SK-N-SH (cell line): ENCODE results near the gene DUSP9.
"Not testable (repeated sequence)": the region's sequence is repeated elsewhere in the genome, so short reads cannot be mapped to it uniquely, and the experiment has no call there.

Source experiments
- GABPA ChIP-seq: IDR thresholded peaks from 2 replicates; pipeline ENCODE4 v1.4.0; 2012; ENCODE audit warnings: low read depth, mild to moderate bottlenecking
- POLR2AphosphoS5 ChIP-seq: IDR thresholded peaks from 2 replicates; pipeline ENCODE4 v1.6.1; 2012; ENCODE audit warnings: low read depth, low read length
- SIN3A ChIP-seq: IDR thresholded peaks from 2 replicates; pipeline ENCODE4 v1.6.1; 2012; ENCODE audit warnings: low read depth, mild to moderate bottlenecking, low read length, moderate library complexity, borderline replicate concordance
- SMC3 ChIP-seq: IDR thresholded peaks from 2 replicates; pipeline ENCODE4 v1.6.1; 2012; ENCODE audit warnings: low read depth, low read length, improper control_type of control experiment
- TAF1 ChIP-seq: IDR thresholded peaks from 2 replicates; pipeline ENCODE4 v1.6.1; 2012; ENCODE audit warnings: low read depth, mild to moderate bottlenecking, low read length, moderate library complexity, borderline replicate concordance
- TEAD4 ChIP-seq: IDR thresholded peaks from 2 replicates; pipeline ENCODE4 v1.4.0; 2012; ENCODE audit warnings: mild to moderate bottlenecking, borderline replicate concordance; ENCODE audit not compliant: insufficient read depth
- TF ChIP-seq, protein P1 (sequence below): fragments of 200-600 bp; sonication (generic); IDR thresholded peaks from 2 replicates; pipeline ENCODE4 v1.6.1; 2017; ENCODE audit warnings: antibody characterized with exemption, mild to moderate bottlenecking, moderate library complexity

DNA sequence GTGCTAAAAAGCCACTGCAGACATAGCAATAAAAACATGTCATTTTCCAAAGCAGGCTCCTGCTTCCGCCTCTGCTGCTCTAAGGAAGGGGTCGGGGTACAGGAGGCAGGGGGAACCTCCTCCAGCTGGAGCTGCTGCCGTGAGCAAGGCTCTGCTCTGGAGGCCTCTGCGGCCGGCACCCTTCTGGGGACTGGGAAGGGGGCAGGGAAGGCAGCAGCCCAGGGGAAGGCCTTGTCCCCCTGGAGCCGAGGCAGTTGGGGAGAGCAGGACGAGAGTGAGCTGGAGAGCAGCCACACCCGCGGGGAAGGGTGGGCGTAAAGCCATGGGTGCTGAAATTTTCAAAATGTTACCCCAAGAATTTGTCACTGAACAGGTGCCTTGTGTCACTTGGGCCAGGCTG, 49.5 kb downstream of the DUSP9 start:
- TF ChIP-seq SIN3A, POLR2AphosphoS5, GABPA, SMC3, TAF1, TEAD4: not testable (repeated sequence)
- TF ChIP-seq, protein P1, sequence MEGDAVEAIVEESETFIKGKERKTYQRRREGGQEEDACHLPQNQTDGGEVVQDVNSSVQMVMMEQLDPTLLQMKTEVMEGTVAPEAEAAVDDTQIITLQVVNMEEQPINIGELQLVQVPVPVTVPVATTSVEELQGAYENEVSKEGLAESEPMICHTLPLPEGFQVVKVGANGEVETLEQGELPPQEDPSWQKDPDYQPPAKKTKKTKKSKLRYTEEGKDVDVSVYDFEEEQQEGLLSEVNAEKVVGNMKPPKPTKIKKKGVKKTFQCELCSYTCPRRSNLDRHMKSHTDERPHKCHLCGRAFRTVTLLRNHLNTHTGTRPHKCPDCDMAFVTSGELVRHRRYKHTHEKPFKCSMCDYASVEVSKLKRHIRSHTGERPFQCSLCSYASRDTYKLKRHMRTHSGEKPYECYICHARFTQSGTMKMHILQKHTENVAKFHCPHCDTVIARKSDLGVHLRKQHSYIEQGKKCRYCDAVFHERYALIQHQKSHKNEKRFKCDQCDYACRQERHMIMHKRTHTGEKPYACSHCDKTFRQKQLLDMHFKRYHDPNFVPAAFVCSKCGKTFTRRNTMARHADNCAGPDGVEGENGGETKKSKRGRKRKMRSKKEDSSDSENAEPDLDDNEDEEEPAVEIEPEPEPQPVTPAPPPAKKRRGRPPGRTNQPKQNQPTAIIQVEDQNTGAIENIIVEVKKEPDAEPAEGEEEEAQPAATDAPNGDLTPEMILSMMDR, result not testable (repeated sequence)
